ENCODE results near the gene TENM4.

DNA sequence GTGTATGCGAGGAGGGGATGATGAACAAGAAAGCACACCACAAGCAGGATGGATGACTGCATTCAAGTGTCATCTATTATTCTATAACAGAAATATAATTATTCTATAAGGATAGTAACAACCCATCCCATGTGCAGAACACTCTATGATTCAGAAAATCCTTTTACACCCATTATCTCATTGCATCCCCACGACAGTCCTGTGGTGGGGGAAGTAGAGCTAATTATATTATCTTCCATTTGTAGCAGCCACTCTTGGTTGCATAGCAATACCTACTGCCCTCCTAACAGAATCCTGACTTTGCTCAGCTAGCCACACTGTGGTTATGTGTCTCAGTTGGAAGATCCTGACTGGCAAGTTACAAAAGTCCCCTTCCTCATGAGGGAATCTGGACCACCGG, 459.7 kb downstream of the TENM4 start:
- TF ChIP-seq SIX1 (CRISPR knock-in tag; IDR thresholded peaks at IDR 0.05; ENCODE audit: borderline replicate concordance) (no peak), EZH2 (conservative IDR thresholded peaks at IDR 0.05; ENCODE audit: low read depth, low read length) (no peak), CTCF (CRISPR knock-in tag; IDR thresholded peaks at IDR 0.05) (no peak), FOXP1 (IDR thresholded peaks at IDR 0.05) (no peak), FOXP1 (CRISPR knock-in tag; IDR thresholded peaks at IDR 0.05) (no peak), TOPORS (CRISPR knock-in tag; IDR thresholded peaks at IDR 0.05) (no peak), ZNF629 (CRISPR knock-in tag; conservative IDR thresholded peaks at IDR 0.05) (no peak), POLR2A (IDR thresholded peaks at IDR 0.05; ENCODE audit: insufficient read depth in 1 of 2, low read depth in 2 of 2, low read length in 2 of 2) (no peak)
- TF ChIP-seq, protein P1, sequence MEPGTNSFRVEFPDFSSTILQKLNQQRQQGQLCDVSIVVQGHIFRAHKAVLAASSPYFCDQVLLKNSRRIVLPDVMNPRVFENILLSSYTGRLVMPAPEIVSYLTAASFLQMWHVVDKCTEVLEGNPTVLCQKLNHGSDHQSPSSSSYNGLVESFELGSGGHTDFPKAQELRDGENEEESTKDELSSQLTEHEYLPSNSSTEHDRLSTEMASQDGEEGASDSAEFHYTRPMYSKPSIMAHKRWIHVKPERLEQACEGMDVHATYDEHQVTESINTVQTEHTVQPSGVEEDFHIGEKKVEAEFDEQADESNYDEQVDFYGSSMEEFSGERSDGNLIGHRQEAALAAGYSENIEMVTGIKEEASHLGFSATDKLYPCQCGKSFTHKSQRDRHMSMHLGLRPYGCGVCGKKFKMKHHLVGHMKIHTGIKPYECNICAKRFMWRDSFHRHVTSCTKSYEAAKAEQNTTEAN (CRISPR knock-in tag; conservative IDR thresholded peaks at IDR 0.05) = no peak
- TF ChIP-seq, protein P2, sequence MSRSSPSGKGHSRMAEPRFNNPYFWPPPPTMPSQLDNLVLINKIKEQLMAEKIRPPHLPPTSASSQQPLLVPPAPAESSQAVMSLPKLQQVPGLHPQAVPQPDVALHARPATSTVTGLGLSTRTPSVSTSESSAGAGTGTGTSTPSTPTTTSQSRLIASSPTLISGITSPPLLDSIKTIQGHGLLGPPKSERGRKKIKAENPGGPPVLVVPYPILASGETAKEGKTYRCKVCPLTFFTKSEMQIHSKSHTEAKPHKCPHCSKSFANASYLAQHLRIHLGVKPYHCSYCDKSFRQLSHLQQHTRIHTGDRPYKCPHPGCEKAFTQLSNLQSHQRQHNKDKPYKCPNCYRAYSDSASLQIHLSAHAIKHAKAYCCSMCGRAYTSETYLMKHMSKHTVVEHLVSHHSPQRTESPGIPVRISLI (CRISPR knock-in tag; IDR thresholded peaks at IDR 0.05; ENCODE audit: borderline replicate concordance) = no peak

All from HepG2 (cell line).